ENCODE results near the gene EPB41L2.

DNA sequence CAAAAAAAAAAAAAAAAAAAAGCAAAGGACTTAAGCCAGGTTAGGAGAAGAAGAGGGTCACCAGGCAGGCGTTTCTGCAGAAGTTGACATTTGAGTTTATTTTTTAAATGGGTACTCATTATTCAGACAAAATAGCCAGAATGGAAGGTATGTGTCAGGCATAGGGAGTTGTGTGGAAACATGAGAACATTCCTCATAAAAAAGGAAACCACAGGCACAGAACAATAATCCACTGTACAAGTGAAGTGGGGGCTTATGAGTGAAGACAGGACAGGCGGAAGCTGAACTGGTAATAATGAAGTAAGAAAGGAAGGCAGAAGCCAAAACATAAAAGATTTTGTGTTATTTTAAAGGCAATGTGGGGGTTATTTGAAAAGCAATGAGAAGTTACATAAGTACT, 104.6 kb downstream of the EPB41L2 start:
- TF ChIP-seq, protein P1, sequence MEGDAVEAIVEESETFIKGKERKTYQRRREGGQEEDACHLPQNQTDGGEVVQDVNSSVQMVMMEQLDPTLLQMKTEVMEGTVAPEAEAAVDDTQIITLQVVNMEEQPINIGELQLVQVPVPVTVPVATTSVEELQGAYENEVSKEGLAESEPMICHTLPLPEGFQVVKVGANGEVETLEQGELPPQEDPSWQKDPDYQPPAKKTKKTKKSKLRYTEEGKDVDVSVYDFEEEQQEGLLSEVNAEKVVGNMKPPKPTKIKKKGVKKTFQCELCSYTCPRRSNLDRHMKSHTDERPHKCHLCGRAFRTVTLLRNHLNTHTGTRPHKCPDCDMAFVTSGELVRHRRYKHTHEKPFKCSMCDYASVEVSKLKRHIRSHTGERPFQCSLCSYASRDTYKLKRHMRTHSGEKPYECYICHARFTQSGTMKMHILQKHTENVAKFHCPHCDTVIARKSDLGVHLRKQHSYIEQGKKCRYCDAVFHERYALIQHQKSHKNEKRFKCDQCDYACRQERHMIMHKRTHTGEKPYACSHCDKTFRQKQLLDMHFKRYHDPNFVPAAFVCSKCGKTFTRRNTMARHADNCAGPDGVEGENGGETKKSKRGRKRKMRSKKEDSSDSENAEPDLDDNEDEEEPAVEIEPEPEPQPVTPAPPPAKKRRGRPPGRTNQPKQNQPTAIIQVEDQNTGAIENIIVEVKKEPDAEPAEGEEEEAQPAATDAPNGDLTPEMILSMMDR (IDR thresholded peaks at IDR 0.05 in 4 of 5, conservative IDR thresholded peaks at IDR 0.05 in 1 of 5) = no peak
- no peak for TF ChIP-seq POLR2A (IDR thresholded peaks at IDR 0.05)
